ENCODE results near the gene KIF22.
"Not testable (repeated sequence)": the region's sequence is repeated elsewhere in the genome, so short reads cannot be mapped to it uniquely, and the experiment has no call there.

Gene KIF22

DNA sequence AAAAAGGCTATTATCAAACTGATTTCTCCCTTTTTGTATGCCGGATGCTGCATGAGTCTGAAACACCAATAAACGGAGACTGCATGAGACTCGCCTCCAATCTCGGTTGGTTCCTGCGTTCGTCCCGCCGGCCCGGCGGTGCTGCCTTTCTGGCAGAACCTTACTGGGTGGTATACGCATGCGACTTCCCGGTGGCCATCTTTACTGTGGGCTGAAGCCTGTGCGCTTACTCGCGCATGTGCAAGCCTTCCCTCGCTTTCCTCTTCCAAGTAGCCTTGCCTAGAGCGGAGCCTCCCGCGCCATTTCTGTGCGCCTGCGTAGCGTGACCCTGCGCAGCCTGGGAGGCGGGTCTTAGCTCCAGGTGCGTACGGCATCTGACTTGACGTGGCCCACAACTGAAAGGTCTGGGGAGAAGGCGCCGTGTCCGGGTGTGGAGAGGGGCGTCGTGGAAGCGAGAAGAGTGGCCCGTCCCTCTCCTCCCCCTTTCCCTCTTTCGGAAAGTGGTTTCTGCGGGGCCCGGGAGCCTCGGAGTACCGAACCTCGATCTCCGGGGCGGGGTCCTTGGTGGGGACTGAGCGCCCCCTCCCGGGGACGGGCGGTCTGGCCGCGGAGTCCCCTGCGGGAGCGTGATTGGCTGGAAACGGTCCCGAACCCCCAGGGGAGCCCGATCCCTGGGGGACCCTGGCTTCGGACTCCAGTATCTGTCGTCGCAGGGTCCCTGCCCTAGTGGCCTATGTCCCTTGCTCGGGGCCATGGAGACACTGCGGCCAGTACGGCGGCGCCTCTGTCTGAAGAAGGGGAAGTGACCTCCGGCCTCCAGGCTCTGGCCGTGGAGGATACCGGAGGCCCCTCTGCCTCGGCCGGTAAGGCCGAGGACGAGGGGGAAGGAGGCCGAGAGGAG is 25.5 kb downstream of the KIF22 start, which contains the start of gene PAGR1:
PAGR1 (plus strand) TSS at position 360 of the 901 bp plus-strand sequence; CDS start at position 734, 374 bp downstream.
- peak; percentile 92 for DNase-seq

DNA sequence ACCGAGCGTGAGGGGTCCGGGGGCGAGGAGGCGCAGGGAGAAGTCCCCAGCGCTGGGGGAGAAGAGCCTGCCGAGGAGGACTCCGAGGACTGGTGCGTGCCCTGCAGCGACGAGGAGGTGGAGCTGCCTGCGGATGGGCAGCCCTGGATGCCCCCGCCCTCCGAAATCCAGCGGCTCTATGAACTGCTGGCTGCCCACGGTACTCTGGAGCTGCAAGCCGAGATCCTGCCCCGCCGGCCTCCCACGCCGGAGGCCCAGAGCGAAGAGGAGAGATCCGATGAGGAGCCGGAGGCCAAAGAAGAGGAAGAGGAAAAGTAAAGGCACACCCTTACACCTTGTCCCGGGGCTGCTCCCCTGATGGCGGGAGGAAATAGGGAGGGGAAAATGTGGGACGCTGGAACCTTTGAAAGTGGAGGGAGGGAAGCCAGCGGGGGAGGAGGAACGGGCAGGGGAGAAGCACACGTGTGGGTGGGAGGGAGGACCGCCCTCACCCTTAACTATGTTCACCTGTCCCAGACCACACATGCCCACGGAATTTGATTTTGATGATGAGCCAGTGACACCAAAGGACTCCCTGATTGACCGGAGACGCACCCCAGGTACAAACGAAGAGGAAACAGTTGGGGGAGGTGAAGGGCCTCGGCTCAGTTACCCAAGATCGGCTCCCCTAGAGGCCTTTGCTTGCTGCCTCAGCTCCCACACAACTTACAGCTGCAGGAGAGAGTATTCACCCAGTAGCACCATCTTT is 26.3 kb downstream of the KIF22 start:
- no peak for DNase-seq

DNA sequence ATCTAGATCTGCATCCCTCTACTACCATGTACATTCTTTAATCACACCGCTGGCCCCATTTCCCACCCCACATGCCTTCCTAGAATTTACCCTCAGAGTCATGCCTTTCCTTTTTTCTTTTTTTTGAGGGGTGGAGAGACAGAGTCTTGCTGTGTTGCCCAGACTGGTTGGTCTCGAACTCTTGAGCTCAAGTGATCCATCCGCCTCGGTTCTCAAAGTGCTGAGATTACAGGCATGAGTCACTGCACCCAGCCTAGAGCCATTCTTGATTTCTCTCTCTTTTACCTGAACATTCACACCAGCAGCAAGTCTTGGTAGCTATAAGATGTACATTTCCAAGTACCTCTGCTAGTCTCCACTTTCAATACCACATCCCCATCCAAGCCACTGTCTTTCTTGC is 27.5 kb downstream of the KIF22 start:
- DNase-seq: no peak

DNA sequence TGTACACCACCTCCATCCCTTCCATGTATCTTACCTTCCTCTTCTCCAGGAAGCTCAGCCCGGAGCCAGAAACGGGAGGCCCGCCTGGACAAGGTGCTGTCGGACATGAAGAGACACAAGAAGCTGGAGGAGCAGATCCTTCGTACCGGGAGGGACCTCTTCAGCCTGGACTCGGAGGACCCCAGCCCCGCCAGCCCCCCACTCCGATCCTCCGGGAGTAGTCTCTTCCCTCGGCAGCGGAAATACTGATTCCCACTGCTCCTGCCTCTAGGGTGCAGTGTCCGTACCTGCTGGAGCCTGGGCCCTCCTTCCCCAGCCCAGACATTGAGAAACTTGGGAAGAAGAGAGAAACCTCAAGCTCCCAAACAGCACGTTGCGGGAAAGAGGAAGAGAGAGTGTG is 29.0 kb downstream of the KIF22 start:
- DNase-seq: no peak

DNA sequence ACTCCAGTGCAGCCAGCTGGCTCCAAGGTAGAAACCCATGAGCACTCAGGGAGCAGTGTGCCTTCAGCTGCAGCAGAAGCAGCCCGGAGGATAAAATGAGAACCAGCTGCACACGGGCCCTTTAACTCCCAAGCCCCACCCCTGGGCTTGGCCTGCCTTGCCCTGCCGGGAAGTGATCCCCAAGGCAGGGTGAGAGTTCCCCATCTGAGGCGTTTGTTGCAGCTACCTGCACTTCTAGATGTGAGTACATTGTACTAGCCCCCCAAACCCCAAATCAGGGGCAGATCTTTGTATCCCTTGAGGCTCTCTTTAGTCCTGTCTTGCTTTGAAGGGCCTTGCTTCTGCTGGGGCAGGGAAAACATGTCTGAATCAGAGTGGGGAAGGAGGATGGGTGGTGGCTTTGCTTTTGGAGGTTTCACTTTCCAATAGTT is 29.7 kb downstream of the KIF22 start, which contains the start of gene MVP:
MVP (plus strand) TSS at position 192 of the 431 bp plus-strand sequence. CDS start 10,088 bp downstream, outside the sequence.
- no peak for DNase-seq

DNA sequence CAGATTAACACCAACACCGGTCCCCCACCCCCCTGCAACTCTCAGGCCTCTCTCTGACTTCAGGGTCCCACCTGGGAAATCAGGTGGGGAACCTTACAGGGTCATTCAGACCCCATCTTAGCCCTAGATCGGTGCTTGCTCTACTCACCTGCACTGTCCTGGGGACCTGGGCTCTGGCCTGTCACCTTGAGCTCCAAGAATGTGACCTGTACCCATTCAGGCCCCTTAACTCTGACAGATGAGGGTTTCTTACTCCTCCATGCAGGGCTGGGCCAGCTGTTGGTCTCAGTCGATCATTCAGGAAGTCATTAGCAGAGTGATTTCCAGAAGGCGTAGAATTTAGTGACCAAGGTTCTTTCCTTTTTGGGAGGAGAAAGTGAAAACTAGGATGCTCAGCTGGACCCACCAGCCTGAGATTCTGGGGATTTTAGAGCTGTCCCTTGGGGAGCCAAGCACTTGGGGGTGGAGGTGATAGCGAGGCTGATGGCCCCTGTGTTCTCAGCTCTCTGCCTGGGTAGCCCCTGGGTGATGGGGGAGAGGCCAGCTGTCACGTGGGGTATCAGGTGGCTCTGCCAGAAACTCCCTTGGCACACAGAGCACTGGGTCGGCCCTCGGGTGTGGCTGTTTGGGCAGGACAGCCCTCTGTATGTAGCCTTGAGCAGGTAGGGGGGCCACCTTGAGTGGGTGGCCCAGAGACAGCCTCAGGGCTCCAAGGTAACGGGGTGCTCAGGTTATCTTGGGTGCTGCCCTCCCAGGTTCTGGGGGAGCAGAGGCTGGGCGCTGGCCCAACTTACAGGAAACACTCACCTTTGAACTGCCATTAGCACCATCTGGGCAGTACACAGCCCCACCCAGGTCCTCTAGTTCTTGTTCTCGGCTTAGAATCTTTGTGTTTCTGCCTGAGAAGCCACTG is 30.4 kb downstream of the KIF22 start:
- no peak for DNase-seq

DNA sequence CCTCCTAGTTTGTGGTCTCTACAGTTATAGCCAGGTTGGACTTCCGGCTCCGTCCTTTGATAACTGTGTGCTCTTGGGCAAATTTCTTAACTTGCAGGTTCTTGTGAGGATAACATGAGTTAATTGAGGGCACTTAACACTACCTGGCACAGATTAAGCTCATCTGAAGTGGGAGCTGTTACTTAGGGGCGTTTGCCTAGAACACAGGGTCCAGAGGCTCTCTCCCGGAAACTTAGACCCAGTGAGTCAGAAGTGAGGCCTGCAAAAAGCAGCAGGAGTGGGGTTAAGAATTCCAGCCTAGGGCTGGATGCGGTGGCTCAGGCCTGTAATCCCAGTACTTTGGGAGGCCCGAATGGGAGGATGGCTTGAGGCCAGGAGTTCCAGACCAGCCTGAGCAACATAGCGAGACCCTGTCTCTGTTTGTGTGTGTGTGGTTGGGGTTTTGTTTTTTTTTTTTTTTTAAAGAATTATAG is 31.1 kb downstream of the KIF22 start:
- DNase-seq: no peak

DNA sequence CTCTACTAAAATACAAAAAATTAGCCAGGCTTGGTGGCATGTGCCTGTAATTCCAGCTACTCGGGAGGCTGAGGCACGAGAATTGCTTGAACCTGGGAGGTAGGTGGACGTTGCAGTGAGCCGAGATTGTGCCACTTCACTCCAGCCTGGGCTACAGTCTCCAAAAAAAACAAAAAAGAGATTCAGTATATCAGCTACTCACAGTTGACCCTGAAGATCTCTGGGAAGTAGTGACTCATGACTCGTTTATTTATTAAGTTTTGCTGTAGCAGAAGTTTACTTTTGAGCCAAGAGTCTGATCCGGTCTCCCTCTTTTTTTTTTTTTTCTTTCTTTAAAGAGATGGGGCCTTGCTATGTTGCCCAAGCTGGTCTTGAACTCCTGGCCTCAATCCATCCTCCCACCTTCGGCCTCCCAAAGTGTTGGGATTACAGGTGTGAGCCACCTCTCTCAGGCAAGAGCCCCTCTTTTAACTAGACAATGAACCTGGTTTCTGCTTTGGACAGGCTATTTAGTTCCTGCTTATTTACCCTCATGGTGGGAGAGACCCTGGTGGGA is 34.1 kb downstream of the KIF22 start:
- no peak for DNase-seq

DNA sequence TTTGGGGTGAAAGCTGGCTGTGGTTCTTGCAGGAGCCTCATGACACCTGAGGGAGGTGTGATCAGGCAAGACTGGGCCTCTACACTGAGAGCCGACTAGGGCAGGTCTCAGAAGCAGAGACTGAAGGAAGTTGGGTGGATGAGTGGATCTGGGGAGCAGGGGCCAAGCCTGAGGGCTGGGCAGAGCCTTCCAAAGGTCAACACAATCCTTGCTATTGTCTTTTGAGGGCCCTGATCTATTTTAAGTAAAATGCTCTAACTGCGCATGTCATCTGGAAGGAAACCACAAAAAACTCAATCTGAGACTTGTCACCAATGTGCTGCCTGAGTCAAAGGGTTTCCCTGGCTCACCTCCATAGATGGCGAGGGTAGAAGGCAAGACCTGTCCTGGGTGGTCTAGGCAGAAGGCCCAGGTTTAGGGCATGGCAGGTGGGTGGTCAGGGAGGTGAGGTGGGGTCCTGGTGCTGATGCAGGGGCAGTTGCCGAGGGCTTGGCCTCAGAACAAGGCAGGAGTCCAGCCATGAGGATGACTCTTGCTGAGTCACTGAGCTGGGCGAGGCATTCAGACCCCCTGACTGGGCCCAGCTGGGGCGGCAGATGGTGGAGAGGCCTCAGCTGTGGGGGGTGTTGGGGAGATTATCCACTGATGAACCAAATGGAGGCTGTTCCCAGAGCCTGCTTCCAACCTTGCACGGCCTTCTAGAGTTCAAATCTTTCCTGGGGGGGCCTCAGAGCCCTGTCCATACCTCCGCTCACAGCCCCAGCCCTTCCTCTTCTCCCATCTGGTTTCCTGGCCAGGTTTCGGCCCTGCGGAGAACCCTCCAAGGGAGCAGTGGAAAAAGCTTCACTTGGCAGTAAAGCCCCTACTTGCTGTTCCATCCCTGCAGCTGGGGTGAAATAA is 34.8 kb downstream of the KIF22 start:
- no peak for DNase-seq

DNA sequence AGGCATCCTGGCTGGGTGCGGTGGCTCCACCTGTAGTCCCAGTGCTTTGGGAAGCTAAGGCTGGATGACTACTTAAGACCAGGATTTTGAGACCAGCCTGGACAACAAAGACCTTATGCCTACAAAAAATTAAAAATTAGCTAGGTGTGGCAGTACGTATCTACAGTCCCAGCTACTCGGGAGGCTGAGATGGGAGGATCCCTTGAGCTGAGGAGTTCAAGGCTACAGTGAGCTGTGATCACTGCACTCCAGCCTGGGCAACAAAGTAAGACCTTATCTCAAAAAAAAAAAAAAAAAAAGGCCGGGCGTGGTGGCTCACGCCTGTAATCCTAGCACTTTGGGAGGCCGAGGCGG is 35.8 kb downstream of the KIF22 start:
- DNase-seq: no peak

DNA sequence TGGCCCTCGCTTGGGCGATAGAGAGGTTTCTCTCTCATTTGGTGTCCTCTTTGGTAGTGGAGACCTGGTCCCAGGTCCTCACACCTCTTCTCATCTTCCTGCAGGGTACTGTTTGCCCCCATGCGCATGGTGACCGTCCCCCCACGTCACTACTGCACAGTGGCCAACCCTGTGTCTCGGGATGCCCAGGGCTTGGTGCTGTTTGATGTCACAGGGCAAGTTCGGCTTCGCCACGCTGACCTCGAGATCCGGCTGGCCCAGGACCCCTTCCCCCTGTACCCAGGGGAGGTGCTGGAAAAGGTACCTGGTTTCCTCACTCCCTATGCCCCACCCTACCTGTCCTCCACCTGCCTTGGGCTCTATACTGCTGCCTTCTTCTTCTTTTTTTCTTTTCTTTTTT is 40.2 kb downstream of the KIF22 start:
- DNase-seq: no peak

DNA sequence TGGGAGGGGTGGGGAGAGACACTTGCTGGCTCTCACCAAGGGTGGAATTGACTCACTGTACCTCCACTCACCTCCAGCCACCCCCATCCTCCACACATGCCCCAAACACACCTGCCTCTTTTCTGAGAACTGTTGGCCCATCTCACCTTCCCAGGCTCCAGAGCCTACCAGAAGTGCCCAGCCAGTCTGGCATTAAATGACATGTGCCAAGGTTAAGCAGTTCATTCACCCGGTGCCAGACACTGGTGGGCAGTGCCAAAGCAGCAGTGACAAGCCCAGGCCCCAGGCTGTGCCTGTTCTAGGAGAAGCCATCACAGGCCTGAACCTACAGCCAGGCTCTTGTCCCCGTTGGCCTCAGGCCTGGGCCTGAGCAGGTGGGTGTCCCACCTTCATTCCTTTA is 40.9 kb downstream of the KIF22 start:
- no peak for DNase-seq

DNA sequence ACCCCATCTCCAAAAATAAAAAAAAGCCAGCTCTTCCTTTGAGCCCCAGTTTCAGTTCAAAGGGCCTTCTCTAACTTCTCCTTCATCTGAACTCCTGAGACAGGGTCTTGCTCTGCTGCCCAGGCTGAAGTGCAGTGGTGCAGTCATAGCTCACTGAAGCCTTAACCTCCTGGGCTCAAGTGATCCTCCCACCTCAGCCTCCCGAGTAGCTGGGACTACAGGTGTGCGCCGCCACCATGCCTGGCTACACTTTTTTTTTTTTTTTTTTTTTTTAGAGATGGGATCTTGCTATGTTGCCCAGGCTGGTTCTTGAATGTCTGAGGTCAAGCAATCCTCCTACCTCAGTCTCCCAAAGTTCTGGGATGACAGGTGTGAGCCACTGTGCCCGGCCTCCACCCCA is 42.7 kb downstream of the KIF22 start:
- DNase-seq: not testable (repeated sequence)

DNA sequence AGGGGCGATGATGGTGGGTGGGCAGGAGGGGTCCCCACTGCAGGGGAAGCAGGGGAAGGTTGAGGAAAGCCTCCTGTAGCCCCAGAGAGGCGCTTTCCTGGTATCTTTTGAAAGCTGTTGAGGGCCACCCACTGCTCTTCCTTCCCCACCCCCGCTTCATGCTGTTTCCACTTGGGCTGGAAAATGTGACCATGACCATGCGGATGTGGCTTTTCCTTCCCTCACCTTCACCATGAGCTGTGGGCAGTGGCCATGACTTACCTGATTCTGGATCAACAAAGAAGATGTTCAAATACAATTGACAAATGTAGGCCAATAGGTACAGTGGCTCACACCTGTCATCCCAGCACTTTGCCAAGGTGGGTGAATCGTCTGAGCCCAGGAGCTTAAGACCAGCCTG is 43.5 kb downstream of the KIF22 start:
- DNase-seq: no peak

DNA sequence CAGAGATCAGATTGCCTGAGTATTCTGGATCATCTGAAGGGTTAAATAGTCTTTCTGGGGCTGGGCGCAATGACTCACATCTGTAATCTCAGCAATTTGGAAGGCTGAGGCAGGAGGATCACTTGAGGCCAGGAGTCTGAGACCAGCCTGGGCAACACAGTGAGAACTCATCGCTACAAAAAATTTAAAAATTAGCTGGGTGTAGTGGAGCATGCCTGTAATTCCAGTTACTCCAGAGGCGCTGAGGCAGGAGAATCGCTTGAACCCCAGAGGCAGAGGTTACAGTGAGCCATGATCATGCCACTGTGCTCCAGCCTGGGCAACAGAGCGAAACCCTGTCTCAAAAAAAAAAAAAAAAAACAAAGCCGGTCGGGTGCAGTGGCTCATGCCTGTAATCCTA is 45.4 kb downstream of the KIF22 start:
- DNase-seq: no peak

DNA sequence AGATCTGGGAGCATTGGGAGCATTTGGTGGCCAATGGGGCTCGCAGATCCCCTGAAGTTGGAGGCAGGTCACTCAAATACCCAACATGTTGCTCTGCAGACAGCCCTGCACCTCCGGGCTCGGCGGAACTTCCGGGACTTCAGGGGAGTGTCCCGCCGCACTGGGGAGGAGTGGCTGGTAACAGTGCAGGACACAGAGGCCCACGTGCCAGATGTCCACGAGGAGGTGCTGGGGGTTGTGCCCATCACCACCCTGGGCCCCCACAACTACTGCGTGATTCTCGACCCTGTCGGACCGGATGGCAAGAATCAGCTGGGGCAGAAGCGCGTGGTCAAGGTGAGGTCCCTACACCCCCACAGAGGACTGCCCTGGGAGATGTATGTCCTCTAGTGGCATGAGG is 46.1 kb downstream of the KIF22 start:
- DNase-seq: no peak

DNA sequence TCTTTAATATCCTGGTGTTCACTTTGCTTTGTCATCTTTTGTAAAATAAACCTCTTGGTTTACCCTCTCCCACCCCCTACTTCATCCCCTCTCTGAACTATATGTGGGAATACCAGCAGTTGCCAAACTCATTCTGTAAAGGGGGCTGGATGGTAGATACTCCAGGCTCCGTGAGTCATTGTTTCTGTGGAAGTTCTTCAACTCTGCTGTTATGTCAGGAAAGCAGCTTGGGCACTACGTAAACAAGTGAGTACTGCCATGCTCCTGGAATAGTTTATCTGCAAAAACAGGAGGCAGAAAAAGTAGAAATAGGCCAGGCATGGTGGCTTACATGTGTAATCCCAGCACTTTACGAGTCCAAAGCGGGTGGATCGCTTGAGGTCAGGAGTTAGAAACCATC is 47.3 kb downstream of the KIF22 start:
- no peak for DNase-seq

DNA sequence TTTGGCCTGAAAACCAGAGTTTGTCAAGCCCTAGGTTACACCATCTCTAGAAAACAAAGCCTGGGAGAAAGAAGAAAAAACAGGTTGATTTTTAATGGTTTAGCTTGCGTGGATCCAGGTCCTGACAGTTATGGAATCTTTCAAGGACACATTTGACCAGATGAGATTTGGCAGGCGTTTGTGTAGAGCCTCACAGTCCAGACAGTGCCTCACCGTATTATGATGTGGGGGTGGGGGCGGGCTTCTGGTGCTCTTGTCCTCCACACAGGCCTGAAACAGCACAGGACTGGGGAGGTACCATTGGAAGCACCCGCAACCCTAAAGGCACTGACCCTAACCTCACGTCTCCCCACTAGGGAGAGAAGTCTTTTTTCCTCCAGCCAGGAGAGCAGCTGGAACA is 49.3 kb downstream of the KIF22 start:
- no peak for DNase-seq

DNA sequence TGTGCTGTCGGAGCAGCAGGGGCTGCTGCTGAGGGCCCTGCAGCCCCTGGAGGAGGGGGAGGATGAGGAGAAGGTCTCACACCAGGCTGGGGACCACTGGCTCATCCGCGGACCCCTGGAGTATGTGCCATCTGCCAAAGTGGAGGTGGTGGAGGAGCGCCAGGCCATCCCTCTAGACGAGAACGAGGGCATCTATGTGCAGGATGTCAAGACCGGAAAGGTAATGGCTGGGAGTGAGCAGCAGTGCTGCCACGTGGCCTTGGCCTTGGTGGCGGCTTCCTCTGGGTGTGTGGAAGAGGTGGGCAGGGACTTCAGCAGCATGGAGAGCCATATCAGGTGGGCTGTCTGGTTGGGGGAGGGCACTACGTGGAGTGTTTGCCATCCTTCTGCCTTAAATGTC is 49.7 kb downstream of the KIF22 start:
- DNase-seq: no peak

DNA sequence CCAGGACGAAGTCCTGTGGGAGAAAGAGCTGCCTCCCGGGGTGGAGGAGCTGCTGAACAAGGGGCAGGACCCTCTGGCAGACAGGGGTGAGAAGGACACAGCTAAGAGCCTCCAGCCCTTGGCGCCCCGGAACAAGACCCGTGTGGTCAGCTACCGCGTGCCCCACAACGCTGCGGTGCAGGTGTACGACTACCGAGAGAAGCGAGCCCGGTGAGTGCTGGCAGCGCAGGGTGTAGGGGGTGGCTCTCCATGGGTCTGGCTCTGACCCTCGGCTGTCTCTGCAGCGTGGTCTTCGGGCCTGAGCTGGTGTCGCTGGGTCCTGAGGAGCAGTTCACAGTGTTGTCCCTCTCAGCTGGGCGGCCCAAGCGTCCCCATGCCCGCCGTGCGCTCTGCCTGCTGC is 51.1 kb downstream of the KIF22 start:
- DNase-seq: no peak

DNA sequence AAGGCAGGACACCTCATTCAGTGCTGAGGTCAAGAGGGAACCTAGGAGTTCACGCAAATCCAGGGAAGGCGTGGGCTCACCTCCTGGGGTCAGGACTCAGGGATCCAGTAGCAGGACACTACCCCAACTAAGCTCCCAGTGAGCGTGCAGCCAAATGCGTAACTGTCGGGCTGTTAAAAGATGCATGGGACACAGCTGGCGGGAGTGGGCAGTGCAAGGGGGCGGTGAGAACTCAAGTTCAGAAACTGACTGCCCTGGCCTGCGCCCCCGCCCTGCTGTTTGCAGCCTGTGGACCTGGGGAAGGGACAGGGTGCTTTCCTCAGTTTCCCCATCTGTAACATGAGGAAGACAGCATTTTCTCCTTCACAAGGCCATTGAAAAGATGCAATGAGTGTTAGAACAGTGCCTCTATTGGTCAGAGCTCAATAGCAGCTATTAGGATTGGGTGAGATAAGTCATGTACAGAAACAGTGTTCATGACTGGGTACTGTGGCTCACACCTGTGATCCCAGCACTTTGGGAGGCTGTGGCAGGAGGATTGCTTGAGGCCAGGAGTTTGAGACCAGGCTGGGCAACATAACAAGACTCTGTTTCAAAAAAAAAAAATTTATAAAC is 52.3 kb downstream of the KIF22 start:
- no peak for DNase-seq
